WTC11 (cell line): ENCODE results near the gene DIDO1. TPM values are rescaled to one million over a fixed set of nuclear protein-coding genes. Genes with fewer than 3 reads are reported as not detected.
A peak's percentile ranks its signal among the peaks of the same experiment; 100 is the strongest.

Experiments used
- ATAC-seq: fragments of 200-7000 bp; cut with Tn5 transposase; 2 replicates; pipeline ENCODE4 v1.10.0; 2021; ENCODE audit warnings: mild to moderate bottlenecking, moderate library complexity
- CTCF ChIA-PET: fragments of 300-600 bp; sonication (Branson Sonifier 250); formaldehyde crosslinking; loops from one replicate; lab custom pipeline; 2021; ENCODE audit warnings: antibody characterized with exemption; lab: Charles Lee
- POLR2A ChIA-PET: fragments of 350-600 bp; sonication (Branson Sonifier 250); formaldehyde crosslinking; loops from one replicate; lab custom pipeline; 2021; ENCODE audit warnings: antibody characterized with exemption; lab: Charles Lee
- DNase-seq: peaks from one replicate; pipeline ENCODE4 v3.0.0; 2021; ENCODE audit warnings: low spot score
- H3K27ac Mint-ChIP-seq: 2 replicates; pipeline ENCODE4 v1.8.0; 2021; ENCODE audit warnings: mixed read lengths
- H3K27me3 Mint-ChIP-seq: 2 replicates; pipeline ENCODE4 v1.8.0; 2021; ENCODE audit warnings: low read depth, mild to moderate bottlenecking, moderate library complexity, mixed read lengths
- H3K36me3 Mint-ChIP-seq: 2 replicates; pipeline ENCODE4 v1.8.0; 2021; ENCODE audit warnings: mixed read lengths
- H3K4me1 Mint-ChIP-seq: 2 replicates; pipeline ENCODE4 v1.8.0; 2022; ENCODE audit warnings: mixed read lengths
- H3K4me3 Mint-ChIP-seq: 2 replicates; pipeline ENCODE4 v1.8.0; 2021; ENCODE audit warnings: mild to moderate bottlenecking, moderate library complexity, mixed read lengths
- H3K9me3 Mint-ChIP-seq: 2 replicates; pipeline ENCODE4 v1.8.0; 2021; ENCODE audit warnings: mixed read lengths
- EMX1 ChIP-seq: fragments of 250-450 bp; sonication (Bioruptor Pico); IDR thresholded peaks from 2 replicates; pipeline ENCODE4 v1.8.0; 2021; ENCODE audit warnings: mild to moderate bottlenecking
- GRHL2 ChIP-seq: fragments of 250-450 bp; sonication (Bioruptor Pico); IDR thresholded peaks from 2 replicates; pipeline ENCODE4 v1.8.0; 2022; ENCODE audit warnings: mild to moderate bottlenecking, moderate library complexity; ENCODE audit not compliant: insufficient replicate concordance, severe bottlenecking
- JUN ChIP-seq: sonication (generic); formaldehyde crosslinking; IDR thresholded peaks from 2 replicates; pipeline ENCODE4 v1.8.0; 2023; ENCODE audit warnings: mild to moderate bottlenecking, missing genetic modification reagents
- PRRX2 ChIP-seq: fragments of 250-450 bp; sonication (Bioruptor Pico); IDR thresholded peaks from 2 replicates; pipeline ENCODE4 v1.8.0; 2021; ENCODE audit warnings: mild to moderate bottlenecking
- ZNF138 ChIP-seq: sonication (generic); formaldehyde crosslinking; conservative IDR thresholded peaks from 2 replicates; pipeline ENCODE4 v1.8.1; 2022; ENCODE audit warnings: mild to moderate bottlenecking, moderate library complexity, missing genetic modification reagents
- ZNF281 ChIP-seq: sonication (generic); formaldehyde crosslinking; IDR thresholded peaks from 2 replicates; pipeline ENCODE4 v1.8.0; 2023; ENCODE audit warnings: mild to moderate bottlenecking, missing genetic modification reagents
- total RNA-seq: library from RNA; stranded (reverse); gene quantifications from 3 replicates; pipeline ENCODE4 v1.2.3, GENCODE V29; 2021
- TF ChIP-seq, protein P1 (sequence below): fragments of 250-450 bp; sonication (Bioruptor Pico); conservative IDR thresholded peaks from 2 replicates; pipeline ENCODE4 v1.9.0; 2021; ENCODE audit warnings: mild to moderate bottlenecking
- TF ChIP-seq, protein P2 (sequence below): fragments of 250-450 bp; sonication (Bioruptor Pico); IDR thresholded peaks from 2 replicates; pipeline ENCODE4 v1.8.0; 2021; ENCODE audit warnings: mild to moderate bottlenecking
- TF ChIP-seq, protein P3 (sequence below): fragments of 200-600 bp; IDR thresholded peaks from 2 replicates; pipeline ENCODE4 v1.8.0; 2022; ENCODE audit warnings: antibody characterized with exemption
- TF ChIP-seq, protein P4 (sequence below): fragments of 250-450 bp; sonication (Bioruptor Pico); IDR thresholded peaks from 2 replicates; pipeline ENCODE4 v1.9.0; 2021; ENCODE audit warnings: mild to moderate bottlenecking
- TF ChIP-seq, protein P5 (sequence below): fragments of 250-450 bp; sonication (Bioruptor Pico); IDR thresholded peaks from 2 replicates; pipeline ENCODE4 v1.9.0; 2021; ENCODE audit warnings: mild to moderate bottlenecking, borderline replicate concordance
- TF ChIP-seq, protein P6 (sequence below): sonication (generic); formaldehyde crosslinking; IDR thresholded peaks from 2 replicates; pipeline ENCODE4 v1.8.1; 2022; ENCODE audit warnings: low read depth, mild to moderate bottlenecking, moderate library complexity, missing genetic modification reagents, borderline replicate concordance

Gene DIDO1
- total RNA-seq, 1 experiment from 2014 or later: 87.3 TPM

DNA sequence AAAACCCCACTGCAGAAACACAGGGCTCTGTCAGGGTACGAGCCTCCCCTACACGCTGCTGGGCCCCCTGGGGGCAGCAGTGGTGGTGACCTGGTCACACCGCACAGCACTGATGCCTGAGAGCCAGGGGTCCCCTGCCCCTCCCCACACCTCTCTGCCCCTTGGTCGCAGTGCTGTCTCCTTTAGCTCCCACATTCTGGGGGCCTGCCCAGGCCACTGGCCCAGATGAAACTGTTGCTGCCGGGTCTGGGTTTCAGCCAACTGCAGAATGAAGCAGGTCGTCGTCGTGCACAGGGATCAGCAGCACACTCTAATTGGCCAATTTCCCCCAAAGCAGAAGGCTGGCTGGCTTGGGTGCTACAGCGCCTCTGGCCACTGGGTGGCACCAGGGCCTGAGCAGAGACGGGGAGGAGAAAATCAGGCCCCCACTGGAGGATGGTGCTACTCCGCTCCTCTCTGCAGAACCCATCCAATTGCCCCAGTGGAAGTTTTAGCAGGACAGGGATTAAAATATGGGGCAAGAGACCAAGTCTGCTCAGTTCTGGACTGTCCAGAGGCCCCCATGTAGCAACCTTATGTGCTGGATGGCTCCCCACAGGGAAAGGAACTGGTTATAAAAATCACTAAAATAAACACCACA lies 26.1 kb downstream of the DIDO1 start (continued):
- no peak for TF ChIP-seq ZNF281 (CRISPR knock-in tag)
- no peak for TF ChIP-seq GRHL2 (CRISPR knock-in tag)
- TF ChIP-seq, protein P1, sequence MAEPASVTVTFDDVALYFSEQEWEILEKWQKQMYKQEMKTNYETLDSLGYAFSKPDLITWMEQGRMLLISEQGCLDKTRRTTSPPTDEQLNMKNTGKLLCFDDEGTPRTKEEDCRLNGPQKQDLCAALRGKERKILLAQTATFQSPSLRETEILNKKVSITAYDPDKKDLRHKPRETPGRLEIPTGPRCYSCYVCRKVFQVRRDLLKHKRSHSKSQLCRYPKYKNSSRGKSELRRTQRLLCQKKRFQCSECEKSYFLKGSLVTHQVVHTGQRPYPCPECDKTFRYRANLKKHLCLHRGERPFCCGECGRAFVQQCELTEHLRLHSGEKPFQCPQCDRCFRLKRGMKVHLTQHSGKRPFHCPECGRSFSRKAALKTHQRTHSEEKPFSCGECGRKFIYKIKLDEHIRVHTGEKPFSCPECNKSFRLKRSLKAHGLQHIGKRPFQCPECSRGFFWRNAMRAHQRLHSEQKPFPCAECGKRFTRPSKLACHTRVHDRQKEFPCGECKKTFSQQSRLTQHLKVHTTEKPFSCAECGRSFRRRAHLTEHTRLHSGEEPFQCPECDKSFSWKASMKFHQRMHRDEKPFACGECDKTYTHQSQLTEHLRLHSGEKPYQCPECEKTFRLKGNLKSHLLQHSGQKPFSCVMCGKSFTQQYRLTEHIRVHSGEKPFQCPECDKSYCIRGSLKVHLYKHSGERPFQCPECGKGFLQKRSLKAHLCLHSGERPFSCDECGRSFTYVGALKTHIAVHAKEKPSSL (CRISPR knock-in tag): no peak
- no peak for TF ChIP-seq JUN (CRISPR knock-in tag)
- TF ChIP-seq, protein P2, sequence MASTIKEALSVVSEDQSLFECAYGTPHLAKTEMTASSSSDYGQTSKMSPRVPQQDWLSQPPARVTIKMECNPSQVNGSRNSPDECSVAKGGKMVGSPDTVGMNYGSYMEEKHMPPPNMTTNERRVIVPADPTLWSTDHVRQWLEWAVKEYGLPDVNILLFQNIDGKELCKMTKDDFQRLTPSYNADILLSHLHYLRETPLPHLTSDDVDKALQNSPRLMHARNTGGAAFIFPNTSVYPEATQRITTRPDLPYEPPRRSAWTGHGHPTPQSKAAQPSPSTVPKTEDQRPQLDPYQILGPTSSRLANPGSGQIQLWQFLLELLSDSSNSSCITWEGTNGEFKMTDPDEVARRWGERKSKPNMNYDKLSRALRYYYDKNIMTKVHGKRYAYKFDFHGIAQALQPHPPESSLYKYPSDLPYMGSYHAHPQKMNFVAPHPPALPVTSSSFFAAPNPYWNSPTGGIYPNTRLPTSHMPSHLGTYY (CRISPR knock-in tag): peak; percentile 25; the same call in 1 of the 2 replicates
- TF ChIP-seq, protein P3, sequence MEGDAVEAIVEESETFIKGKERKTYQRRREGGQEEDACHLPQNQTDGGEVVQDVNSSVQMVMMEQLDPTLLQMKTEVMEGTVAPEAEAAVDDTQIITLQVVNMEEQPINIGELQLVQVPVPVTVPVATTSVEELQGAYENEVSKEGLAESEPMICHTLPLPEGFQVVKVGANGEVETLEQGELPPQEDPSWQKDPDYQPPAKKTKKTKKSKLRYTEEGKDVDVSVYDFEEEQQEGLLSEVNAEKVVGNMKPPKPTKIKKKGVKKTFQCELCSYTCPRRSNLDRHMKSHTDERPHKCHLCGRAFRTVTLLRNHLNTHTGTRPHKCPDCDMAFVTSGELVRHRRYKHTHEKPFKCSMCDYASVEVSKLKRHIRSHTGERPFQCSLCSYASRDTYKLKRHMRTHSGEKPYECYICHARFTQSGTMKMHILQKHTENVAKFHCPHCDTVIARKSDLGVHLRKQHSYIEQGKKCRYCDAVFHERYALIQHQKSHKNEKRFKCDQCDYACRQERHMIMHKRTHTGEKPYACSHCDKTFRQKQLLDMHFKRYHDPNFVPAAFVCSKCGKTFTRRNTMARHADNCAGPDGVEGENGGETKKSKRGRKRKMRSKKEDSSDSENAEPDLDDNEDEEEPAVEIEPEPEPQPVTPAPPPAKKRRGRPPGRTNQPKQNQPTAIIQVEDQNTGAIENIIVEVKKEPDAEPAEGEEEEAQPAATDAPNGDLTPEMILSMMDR: peak; percentile 79
- TF ChIP-seq, protein P4, sequence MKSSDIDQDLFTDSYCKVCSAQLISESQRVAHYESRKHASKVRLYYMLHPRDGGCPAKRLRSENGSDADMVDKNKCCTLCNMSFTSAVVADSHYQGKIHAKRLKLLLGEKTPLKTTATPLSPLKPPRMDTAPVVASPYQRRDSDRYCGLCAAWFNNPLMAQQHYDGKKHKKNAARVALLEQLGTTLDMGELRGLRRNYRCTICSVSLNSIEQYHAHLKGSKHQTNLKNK: peak; percentile 41; the same call in 1 of the 2 replicates
- TF ChIP-seq ZNF138 (CRISPR knock-in tag): no peak; the same call in 1 of the 2 replicates
- TF ChIP-seq, protein P5, sequence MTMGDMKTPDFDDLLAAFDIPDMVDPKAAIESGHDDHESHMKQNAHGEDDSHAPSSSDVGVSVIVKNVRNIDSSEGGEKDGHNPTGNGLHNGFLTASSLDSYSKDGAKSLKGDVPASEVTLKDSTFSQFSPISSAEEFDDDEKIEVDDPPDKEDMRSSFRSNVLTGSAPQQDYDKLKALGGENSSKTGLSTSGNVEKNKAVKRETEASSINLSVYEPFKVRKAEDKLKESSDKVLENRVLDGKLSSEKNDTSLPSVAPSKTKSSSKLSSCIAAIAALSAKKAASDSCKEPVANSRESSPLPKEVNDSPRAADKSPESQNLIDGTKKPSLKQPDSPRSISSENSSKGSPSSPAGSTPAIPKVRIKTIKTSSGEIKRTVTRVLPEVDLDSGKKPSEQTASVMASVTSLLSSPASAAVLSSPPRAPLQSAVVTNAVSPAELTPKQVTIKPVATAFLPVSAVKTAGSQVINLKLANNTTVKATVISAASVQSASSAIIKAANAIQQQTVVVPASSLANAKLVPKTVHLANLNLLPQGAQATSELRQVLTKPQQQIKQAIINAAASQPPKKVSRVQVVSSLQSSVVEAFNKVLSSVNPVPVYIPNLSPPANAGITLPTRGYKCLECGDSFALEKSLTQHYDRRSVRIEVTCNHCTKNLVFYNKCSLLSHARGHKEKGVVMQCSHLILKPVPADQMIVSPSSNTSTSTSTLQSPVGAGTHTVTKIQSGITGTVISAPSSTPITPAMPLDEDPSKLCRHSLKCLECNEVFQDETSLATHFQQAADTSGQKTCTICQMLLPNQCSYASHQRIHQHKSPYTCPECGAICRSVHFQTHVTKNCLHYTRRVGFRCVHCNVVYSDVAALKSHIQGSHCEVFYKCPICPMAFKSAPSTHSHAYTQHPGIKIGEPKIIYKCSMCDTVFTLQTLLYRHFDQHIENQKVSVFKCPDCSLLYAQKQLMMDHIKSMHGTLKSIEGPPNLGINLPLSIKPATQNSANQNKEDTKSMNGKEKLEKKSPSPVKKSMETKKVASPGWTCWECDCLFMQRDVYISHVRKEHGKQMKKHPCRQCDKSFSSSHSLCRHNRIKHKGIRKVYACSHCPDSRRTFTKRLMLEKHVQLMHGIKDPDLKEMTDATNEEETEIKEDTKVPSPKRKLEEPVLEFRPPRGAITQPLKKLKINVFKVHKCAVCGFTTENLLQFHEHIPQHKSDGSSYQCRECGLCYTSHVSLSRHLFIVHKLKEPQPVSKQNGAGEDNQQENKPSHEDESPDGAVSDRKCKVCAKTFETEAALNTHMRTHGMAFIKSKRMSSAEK (CRISPR knock-in tag): no peak
- TF ChIP-seq EMX1 (CRISPR knock-in tag): peak; percentile 80; the same call in 1 of the 2 replicates

DNA sequence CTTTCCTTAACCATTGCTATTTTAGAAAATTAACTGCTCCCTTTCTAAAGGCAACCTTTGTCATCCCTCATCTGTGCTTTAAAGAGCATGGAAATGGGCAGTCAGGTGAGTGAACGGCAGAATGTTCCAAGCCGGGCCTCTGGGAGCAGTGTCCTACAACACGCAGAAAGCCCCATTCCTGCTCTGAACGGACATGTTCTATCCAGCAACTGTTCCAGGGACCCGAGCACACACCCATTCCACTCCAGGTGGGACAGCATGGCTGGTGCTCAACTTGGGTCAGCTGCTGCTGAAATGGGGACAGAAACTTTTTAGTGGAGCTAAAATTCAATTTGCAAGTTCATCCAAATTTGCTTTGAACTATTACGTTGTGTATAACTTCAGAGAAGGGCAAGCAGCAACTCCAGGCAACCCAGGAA lies 26.7 kb downstream of the DIDO1 start:
- Mint-ChIP-seq H3K27ac (peak overlapping the region; percentile 96), H3K27me3 (no peaks in the 10 kb centered on the region), H3K4me1 (peaks cover 44% of the 10 kb centered on the region), H3K36me3 (peaks cover 55% of the 10 kb centered on the region), H3K9me3 (no peaks in the 10 kb centered on the region), H3K4me3 (peak overlapping the region; percentile 52; the same call in 1 of the 2 replicates)
- ATAC-seq (0 out of 2 replicates have a peak, but pooled peaks have one; percentile 7), DNase-seq (no peak)
- CTCF ChIA-PET: interaction anchor here (0.6 to 2.2 kb wide), 8 partner anchors 9 to 331 kb away, joined by 3 to 11 read pairs (median 4); partner anchors contain the start of gene BHLHE23
- TF ChIP-seq PRRX2 (CRISPR knock-in tag): 0 out of 2 replicates have a peak, but pooled peaks have one; percentile 37
- TF ChIP-seq, protein P6, sequence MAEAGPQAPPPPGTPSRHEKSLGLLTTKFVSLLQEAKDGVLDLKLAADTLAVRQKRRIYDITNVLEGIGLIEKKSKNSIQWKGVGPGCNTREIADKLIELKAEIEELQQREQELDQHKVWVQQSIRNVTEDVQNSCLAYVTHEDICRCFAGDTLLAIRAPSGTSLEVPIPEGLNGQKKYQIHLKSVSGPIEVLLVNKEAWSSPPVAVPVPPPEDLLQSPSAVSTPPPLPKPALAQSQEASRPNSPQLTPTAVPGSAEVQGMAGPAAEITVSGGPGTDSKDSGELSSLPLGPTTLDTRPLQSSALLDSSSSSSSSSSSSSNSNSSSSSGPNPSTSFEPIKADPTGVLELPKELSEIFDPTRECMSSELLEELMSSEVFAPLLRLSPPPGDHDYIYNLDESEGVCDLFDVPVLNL: no peak
- POLR2A ChIA-PET: no interaction called here
